OCI-LY3 (cell line): ENCODE measurements around the gene RHBDD1.

Experiments
- H2AFZ ChIP-seq: fragments of 200-600, 300-600 bp; shearing (Covaris generic); 2 replicates; pipeline ENCODE4 v1.6.0; 2014; ENCODE audit warnings: antibody characterized with exemption, low read depth, low read length
- H3K27ac ChIP-seq: fragments of 200-600, 300-600 bp; sonication (generic); 2 replicates; pipeline ENCODE4 v1.5.1; 2014; ENCODE audit warnings: mild to moderate bottlenecking, low read length, moderate library complexity, mixed read lengths
- H3K27me3 ChIP-seq: fragments of 200-600, 300-600 bp; sonication (generic); 2 replicates; pipeline ENCODE4 v1.6.1; 2014; ENCODE audit warnings: low read depth, low read length, mixed read lengths
- H3K36me3 ChIP-seq: fragments of 200-600, 300-600 bp; sonication (generic); replicated peaks from 2 replicates; pipeline ENCODE3; 2014; ENCODE audit warnings: low read depth, low read length, mixed read lengths
- H3K4me1 ChIP-seq: fragments of 300-600, 200-600 bp; sonication (generic); 2 replicates; pipeline ENCODE4 v1.6.1; 2014; ENCODE audit warnings: low read length, mixed read lengths
- H3K4me2 ChIP-seq: fragments of 200-600, 300-600 bp; sonication (generic); 2 replicates; pipeline ENCODE4 v1.6.1; 2014; ENCODE audit warnings: low read length, mixed read lengths
- H3K4me3 ChIP-seq: fragments of 300-600, 200-600 bp; sonication (generic); 2 replicates; pipeline ENCODE4 v1.5.1; 2014; ENCODE audit warnings: antibody characterized with exemption, mild to moderate bottlenecking, low read length, moderate library complexity
- H3K79me2 ChIP-seq: fragments of 300-600, 200-600 bp; shearing (Covaris generic); 2 replicates; pipeline ENCODE4 v1.6.1; 2014; ENCODE audit warnings: mild to moderate bottlenecking, low read length, mixed read lengths
- H3K9ac ChIP-seq: fragments of 300-600, 200-600 bp; shearing (Covaris generic); 2 replicates; pipeline ENCODE4 v1.6.0; 2014; ENCODE audit warnings: mild to moderate bottlenecking, low read length, moderate library complexity
- H3K9me3 ChIP-seq: fragments of 200-600, 300-600 bp; shearing (Covaris generic); 2 replicates; pipeline ENCODE4 v1.6.1; 2014; ENCODE audit warnings: low read length, mixed read lengths; ENCODE audit not compliant: insufficient read depth
- H4K20me1 ChIP-seq: fragments of 200-600, 300-600 bp; sonication (generic); 2 replicates; pipeline ENCODE4 v1.6.1; 2016; ENCODE audit warnings: low read length, mixed read lengths; ENCODE audit not compliant: insufficient read depth
- CTCF ChIP-seq: fragments of 200-600, 300-600 bp; sonication (generic); IDR thresholded peaks from 2 replicates; pipeline ENCODE4 v1.5.1; 2014; ENCODE audit warnings: antibody characterized with exemption, low read length, low read depth
- EZH2phosphoT487 ChIP-seq: fragments of 200-600 bp; shearing (Covaris generic); IDR thresholded peaks from 2 replicates; pipeline ENCODE4 v1.6.1; 2018; ENCODE audit warnings: antibody characterized with exemption, mixed run types, low read depth

The RHBDD1 gene

DNA sequence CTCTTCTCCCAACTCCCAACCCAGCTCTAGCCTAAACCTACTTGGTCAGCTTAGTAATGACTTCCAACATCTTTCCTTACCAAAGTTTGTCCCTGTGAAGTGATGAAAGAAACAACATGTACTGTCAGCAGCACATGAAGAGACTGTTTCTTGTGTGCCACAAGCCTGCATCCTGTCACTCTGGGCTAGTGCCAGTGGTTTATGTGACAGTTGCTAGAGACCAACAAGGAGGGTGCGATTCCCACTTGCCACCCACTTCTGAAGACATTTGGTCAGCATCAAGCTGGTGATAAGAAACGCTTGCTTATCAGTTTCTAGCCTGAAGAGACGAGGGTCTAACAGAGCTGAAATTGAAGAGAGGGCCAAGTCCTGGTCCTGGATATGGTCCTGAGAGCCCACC is 195.5 kb downstream of the RHBDD1 start:
- H3K9me3 ChIP-seq = no peaks in the 10 kb centered on the region
- no peaks in the 10 kb centered on the region for H3K79me2 ChIP-seq
- no peak overlapping the region for H3K9ac ChIP-seq
- TF ChIP-seq EZH2phosphoT487 = no peak
- no peak for TF ChIP-seq CTCF
- H3K4me1 ChIP-seq = no peaks in the 10 kb centered on the region
- no peak overlapping the region for H3K4me2 ChIP-seq
- no peaks in the 10 kb centered on the region for H3K27me3 ChIP-seq
- H2AFZ ChIP-seq = no peak overlapping the region
- no peaks in the 10 kb centered on the region for H4K20me1 ChIP-seq
- no peaks in the 10 kb centered on the region for H3K36me3 ChIP-seq
- no peak overlapping the region for H3K27ac ChIP-seq
- no peak overlapping the region for H3K4me3 ChIP-seq

GRCh38 chr2:227033471-227034148 is 197.8 kb downstream of the RHBDD1 start:
- Histone ChIP-seq H3K9ac (no peak overlapping the region), H3K79me2 (no peaks in the 10 kb centered on the region), H3K27ac (no peak overlapping the region), H3K36me3 (no peaks in the 10 kb centered on the region), H3K4me2 (no peak overlapping the region), H2AFZ (no peak overlapping the region), H3K4me3 (no peak overlapping the region), H3K9me3 (no peaks in the 10 kb centered on the region), H3K4me1 (no peaks in the 10 kb centered on the region), H3K27me3 (no peaks in the 10 kb centered on the region), H4K20me1 (no peaks in the 10 kb centered on the region)
- TF ChIP-seq CTCF (peak; percentile 60), EZH2phosphoT487 (no peak)

GRCh38 chr2:227035711-227036367 is 200.0 kb downstream of the RHBDD1 start:
- Histone ChIP-seq H3K9me3 (no peaks in the 10 kb centered on the region), H3K4me2 (no peak overlapping the region), H3K36me3 (no peaks in the 10 kb centered on the region), H3K27me3 (no peaks in the 10 kb centered on the region), H4K20me1 (no peaks in the 10 kb centered on the region), H3K27ac (no peak overlapping the region), H2AFZ (no peak overlapping the region), H3K79me2 (no peaks in the 10 kb centered on the region), H3K4me1 (no peaks in the 10 kb centered on the region), H3K9ac (no peak overlapping the region), H3K4me3 (no peak overlapping the region)
- TF ChIP-seq CTCF = no peak
- TF ChIP-seq EZH2phosphoT487 = no peak

DNA sequence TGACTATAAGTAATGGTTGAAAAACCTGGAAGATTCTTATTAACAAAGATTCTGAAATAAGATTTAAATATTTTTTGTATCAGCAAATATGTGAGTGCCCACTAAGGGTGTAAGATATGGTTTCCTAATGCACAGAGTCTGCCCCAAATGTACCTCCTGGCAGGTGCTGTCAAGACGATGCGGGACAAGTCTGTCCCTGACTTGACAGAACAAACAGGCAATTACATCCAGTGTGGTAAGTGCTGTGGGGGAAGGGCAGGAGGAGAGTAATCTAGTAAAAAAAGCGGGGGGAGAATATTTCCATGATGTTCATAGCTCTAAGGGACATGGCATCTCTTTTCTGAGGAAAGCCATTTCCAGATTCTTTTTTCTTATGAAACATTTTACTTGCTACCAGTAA is 200.7 kb downstream of the RHBDD1 start:
- Histone ChIP-seq H3K9ac (no peak overlapping the region), H3K27me3 (no peaks in the 10 kb centered on the region), H3K79me2 (no peaks in the 10 kb centered on the region), H3K4me2 (no peak overlapping the region), H3K36me3 (no peaks in the 10 kb centered on the region), H3K4me3 (no peak overlapping the region), H3K4me1 (no peaks in the 10 kb centered on the region), H3K27ac (no peak overlapping the region), H4K20me1 (no peaks in the 10 kb centered on the region), H2AFZ (no peak overlapping the region), H3K9me3 (no peaks in the 10 kb centered on the region)
- TF ChIP-seq EZH2phosphoT487 = no peak
- no peak for TF ChIP-seq CTCF
